Measurements from ENCODE around the gene ADAMTS1. TPM values are rescaled to one million over a fixed set of nuclear protein-coding genes. Genes with fewer than 3 reads are reported as not detected.

Gene ADAMTS1
- total and polyA plus RNA-seq, 2 donors (not counting 1 experiment from before 2014, with no cell fraction given), result not detected

GRCh38 chr21:26834181-26834905, 10.9 kb downstream of the ADAMTS1 start:
- DNase-seq, result no peak
- CTCF ChIA-PET, result interaction anchor here (0.9 kb wide), 1 partner anchor 1912 kb away, joined by 3 read pairs; no protein-coding TSS in a partner anchor

More at GRCh38 chr21:26834181-26834905, 10.9 kb downstream of the ADAMTS1 start:
- no peak overlapping the region for H2AFZ ChIP-seq (ENCODE audit: insufficient read depth, low read depth, low read length, poor library complexity, severe bottlenecking)
- no peaks in the 10 kb centered on the region for H3K36me3 ChIP-seq (replicated peaks in 1 of 2; ENCODE audit: control extremely low read depth in 1 of 2, control insufficient read depth in 1 of 2, extremely low read depth in 1 of 2, insufficient read depth in 2 of 2, low read length in 1 of 2)
- WGBS (ENCODE audit: insufficient coverage), result 80% methylated on average over 1 of the region's 2 CpGs
- Mint-ChIP-seq H3K9me3 (ENCODE audit: insufficient read depth) (no peaks in the 10 kb centered on the region), H3K27ac (no peak overlapping the region), H3K4me1 (no peaks in the 10 kb centered on the region), H3K27me3 (no peaks in the 10 kb centered on the region), H3K4me3 (no peak overlapping the region)
- no peak overlapping the region for H3K4me2 ChIP-seq (replicated peaks; ENCODE audit: low read depth, low read length, poor library complexity, severe bottlenecking)
- TF ChIP-seq EZH2 (IDR thresholded peaks at IDR 0.05; ENCODE audit: borderline replicate concordance, insufficient read depth, low read depth, low read length, poor library complexity, severe bottlenecking), result no peak
- no peak for TF ChIP-seq CTCF (IDR thresholded peaks at IDR 0.05)
- POLR2A ChIA-PET, result no interaction called here
- H4K20me1 ChIP-seq (ENCODE audit: control insufficient read depth, insufficient read depth, low read length, poor library complexity, severe bottlenecking), result no peaks in the 10 kb centered on the region
- no peaks in the 10 kb centered on the region for H3K4me1 ChIP-seq (ENCODE audit: control insufficient read depth in 2 of 2, insufficient read depth in 2 of 2, low read length in 2 of 2)
- no peaks in the 10 kb centered on the region for H3K27me3 ChIP-seq (replicated peaks in 1 of 4; ENCODE audit: control extremely low read depth in 1 of 4, control insufficient read depth in 3 of 4, insufficient read depth in 4 of 4, low read length in 3 of 4)
- no peak overlapping the region for H3K9ac ChIP-seq (ENCODE audit: low read length)
- no peak overlapping the region for H3K4me3 ChIP-seq (ENCODE audit: control extremely low read depth in 1 of 5, extremely low read depth in 1 of 5, insufficient read depth in 1 of 5, low read depth in 2 of 5, low read length in 4 of 5)
- peaks cover 0 to 9% (median 0%) of the 10 kb centered on the region in 3 donors for H3K9me3 ChIP-seq (ENCODE audit: control extremely low read depth in 1 of 3, control insufficient read depth in 2 of 3, insufficient read depth in 1 of 3, low read length in 2 of 3)
- ATAC-seq (ENCODE audit: low read depth), result no peak
- H3K27ac ChIP-seq (ENCODE audit: low read length in 2 of 2), result no peak overlapping the region
- no peaks in the 10 kb centered on the region for H3K79me2 ChIP-seq (ENCODE audit: control insufficient read depth, insufficient read depth, low read length)
- intact Hi-C loops (cut with micrococcal nuclease), result no loop called here

All from B cell (primary cell).